ENCODE results near the gene SLC8B1.
A peak's percentile ranks its signal among the peaks of the same experiment; 100 is the strongest.

SLC8B1 gene

DNA sequence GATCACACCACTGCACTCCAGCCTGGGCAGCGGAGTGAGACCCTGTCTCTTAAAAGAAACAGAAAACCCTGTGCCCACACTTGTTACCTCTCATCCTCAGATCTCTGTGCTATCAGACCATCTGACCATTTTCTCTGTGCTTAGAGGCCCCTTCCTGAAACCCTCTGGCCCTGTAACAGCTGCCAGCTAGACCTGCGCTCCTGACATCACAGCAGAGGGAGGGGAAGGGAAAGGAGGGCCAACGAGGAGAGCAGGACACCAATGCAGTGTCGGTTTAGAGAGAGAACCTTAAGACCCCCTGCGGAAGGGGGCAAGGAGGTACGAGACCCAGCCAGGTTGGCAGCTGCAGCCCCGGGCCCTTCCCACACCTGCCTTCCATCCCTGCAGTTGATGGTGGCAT lies 42.4 kb downstream of the SLC8B1 start:
- no peak for DNase-seq

DNA sequence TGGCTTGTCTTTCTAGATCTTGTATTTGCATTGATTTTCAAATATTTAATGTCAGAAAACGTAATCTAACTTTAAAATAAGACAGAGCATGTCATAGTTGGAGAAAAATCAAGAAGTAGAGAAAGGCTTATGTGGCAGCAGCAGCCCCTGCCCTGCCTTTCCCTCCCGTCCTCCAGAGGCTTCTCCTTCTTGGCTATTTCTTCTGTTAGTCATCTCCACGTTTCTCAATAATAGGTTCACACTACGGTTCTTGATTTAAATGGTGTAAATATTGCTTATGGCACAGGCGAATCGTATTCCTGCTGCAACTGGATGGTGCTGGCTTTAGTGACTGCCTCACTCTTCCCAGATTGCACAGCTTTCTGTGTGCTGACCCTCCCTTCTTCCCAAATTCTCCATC lies 42.8 kb downstream of the SLC8B1 start:
- DNase-seq, result peak; percentile 46

DNA sequence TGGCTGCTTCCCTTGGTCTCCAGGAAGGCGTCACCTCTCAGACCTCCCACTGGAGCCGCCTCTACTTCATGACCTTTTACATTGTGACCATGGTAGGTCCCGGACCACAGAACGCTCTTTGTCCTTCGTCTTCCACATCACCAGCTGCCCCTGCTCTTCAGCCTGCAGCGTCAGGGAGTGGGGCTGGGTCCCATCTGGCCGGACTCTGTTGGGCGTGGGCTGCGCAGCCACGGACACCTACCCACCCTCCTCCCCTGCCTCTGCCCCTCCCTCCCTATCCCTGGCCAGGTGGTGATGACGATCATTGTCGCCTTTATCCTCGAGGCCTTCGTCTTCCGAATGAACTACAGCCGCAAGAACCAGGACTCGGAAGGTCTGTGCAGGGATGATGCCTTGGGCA lies 43.3 kb downstream of the SLC8B1 start:
- no peak for DNase-seq

DNA sequence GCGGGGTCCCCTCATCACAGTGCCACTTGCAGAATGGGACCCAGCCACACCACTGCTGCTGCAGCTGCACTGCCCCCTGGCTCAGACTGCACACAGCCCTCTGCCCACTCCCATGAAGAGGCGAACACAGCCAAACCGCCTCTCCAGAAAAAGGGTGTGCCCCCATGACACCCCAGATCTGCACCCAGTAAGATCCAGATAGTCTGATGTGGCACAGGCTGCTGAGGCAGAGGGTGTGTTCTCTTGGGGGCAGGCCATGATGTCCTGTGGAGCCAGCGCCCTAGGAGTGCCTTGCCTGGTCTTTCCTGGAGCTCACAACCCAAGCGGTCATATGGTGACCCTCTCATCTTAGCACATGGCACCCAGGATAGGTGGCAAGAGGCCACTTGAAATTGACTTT lies 44.4 kb downstream of the SLC8B1 start:
- no peak for DNase-seq

DNA sequence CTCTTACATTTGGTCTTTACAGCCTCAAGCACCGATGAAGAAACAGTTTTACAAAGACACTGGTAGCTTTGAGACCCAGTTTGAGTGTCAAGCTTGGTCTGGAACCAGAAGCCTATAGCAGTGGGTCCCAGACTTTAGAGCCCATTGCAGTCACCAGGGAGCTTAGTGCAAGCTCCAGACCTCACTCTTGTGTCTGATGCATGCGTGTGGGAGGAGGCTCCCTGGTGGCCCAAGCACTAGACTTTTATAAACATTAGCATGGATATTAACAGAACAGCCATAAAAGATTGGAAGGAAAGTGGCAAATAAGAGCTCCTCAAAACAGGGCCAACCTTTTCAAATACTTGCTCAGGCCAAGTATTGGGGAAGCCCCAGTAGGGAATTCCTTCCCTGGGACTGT lies 45.5 kb downstream of the SLC8B1 start:
- no peak for DNase-seq

DNA sequence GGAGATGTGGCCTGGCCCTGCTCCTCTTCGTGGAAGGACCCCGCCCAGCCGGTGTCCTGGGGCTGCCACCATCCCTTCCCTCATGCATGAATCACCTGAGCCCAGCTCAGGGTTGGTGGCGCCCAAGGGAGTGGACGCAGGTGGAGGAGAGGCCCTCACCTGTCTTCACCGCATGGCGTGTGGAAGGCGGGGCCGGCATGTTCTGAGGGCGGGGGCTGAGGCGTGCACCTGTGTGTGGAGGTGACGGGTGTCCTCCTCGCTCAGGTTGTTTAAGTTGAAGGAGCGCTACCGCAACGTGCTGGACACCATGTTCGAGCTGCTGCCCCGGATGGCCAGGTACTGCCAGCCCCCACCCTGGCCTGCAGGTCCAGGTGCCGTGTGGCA lies 47.0 kb downstream of the SLC8B1 start:
- no peak for DNase-seq

DNA sequence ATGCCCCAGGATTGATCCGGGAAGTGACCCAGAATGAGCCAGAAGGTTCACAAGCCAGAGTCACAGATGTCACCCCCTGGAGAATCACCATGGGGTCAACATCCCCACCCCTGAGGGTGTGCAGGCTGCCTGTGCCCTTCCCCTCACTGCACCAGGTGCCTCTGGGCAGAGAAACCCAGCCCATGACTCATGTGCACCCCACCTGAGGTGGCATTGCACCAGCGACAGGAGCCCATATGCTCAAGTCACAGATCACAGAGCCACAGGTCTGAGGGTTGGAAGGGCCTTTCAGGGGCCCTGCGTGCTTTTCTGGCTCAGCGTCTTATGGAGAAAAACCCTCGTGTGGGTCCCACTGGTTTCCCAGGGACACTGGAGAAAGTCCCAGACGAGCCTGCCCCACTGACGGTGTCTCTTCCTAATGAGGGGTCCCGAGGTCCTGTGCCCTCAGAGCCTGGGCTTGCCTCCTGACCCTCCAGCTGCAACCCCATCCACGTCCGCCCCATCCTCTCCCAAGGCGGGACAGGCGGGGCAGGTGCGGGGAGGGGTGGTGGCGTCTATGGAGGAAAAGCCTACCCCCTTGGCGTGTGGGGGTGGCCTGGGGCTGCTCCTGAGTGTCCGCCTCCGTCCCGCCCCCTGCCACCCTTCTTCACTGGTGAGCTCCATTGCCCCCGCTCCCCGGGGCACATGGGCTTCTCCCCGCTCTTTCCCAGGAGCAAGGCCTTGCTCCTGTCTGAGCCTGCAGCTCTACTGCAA lies 47.6 kb downstream of the SLC8B1 start:
- DNase-seq, result no peak

DNA sequence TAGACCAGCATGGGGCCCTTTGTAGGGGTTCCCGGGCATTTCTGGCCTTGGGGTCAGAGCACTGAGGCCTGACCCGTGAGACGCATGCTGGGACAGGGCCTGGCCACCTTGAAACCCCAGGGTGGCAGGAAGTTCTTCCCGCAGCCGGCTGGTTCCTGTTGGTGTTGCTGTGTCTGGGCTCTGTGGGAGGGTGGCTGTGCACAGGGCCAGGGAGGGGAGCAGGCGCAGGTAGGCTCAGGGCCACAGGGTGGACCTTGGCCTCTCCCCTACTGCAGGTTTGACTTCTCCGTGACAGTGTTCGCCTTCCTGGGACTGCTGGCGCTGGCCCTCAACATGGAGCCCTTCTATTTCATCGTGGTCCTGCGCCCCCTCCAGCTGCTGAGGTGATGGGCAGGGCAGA lies 48.2 kb downstream of the SLC8B1 start:
- DNase-seq, result no peak

DNA sequence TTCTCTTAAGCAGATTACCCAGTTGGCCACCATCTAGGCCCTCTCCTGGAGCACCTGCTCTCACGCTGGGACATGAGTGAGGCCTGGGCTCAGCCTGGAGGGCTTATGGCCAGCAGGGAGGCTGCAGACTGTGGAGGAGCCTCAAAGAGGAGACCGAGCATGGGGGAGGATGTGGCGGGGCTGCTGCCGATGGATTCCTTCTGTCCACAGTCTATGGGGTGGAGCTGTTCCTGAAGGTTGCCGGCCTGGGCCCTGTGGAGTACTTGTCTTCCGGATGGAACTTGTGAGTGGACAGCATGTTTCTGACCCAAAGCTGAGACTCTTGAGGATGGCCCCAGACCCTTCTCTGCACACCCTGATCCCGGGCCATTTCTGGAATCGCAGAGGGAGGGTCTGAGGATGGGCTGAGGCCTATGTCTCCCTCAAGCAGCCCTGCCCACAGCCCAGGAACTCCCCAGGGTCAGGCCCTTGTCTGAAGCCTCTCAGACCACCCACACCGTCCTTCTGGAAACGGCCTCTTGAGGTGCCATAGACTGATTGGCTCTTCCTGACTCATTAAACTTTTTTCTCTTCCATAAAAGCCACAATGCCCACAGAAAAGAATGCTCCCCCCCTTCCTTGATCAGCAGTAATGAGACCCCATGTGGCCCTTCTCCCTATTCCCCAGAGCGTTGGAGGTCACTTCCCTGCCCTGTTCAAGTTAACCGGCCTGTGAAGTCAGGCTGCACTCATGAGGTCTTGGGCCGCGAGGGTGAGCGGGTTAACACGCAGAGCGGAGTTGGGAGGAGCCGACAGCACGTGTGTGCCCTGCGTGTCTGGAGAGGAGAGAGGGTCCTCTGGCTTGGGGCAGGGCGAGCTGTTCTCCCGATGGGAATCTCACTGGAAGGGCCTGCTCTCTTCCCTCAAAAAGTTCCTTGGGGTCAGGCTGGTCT lies 49.0 kb downstream of the SLC8B1 start:
- no peak for DNase-seq

DNA sequence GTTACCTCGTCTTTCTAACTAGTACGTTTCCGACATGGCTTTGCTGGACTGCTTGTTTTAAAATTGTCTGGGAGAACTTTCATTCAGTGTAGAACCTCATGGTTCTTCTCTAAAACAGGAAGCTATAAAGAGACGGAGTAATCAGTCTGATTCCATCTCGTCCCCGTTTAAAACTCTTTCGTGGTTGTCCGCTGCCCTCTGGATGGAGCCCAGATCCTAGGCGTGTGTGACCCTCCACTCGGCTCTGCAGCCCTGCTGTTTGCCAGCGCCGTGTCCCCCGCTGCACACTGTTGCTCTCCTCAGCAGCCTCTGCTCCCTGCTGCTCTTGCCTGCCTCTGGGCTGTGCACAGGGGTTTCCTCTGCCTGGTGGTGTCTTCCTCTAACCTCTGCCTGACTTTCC lies 50.2 kb downstream of the SLC8B1 start:
- no peak for DNase-seq

DNA sequence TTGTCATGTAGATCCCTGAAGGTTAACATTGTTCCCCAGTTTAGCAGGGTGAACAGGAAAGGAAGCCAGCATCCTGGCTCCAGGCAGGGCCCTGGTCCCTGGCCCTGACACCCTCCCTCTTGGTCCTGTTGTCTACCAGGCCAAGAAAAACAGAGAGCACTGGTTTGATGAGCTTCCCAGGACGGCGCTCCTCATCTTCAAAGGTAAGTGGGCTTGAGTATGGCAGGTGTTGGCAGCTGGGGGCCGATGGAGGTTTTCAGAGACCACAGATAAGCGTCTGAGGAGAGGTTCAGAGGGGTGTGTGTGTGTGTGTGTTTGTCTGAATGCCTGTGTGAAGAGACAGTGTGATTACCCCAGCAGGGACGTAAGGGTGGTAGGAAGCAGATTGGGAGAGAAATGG lies 56.3 kb downstream of the SLC8B1 start:
- no peak for DNase-seq

DNA sequence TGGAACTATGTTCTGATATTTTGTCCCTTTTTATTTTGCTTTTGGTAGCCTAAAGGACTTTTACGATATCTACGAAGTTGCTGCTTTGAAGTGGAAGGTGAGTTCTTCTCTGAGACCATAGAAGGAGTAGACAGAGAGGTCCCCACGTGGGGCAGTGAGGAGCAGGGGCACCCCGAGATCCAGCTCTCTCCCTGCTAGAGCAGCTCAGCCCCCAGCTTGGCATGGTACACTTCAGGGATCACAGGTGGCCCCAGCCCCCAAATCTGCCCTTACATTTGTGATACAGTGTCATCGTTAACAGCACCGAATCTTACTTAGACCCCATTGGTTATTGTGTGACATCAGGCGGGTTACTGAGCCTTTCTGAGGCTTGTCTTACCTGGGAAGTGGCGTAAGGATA lies 56.8 kb downstream of the SLC8B1 start:
- DNase-seq, result no peak

DNA sequence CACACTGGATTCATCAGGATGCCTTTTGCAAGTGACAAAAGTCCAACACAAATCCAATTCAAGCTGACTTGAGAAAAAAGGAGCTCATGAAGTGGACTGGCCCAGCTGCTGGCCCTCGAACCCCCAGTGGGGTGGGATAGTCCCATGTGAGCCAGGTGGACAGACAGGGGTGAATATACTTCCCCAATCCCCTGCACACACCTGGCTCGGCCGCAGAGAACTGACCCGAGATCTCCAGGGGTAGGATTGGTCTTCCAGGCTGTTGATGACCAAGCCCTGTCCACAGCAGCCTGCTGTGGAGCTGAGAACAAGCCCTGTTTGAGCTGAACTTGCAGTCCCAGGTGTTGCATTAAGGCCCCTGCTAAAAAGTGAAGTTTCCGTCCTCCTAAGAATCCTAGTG lies 57.4 kb downstream of the SLC8B1 start:
- no peak for DNase-seq

DNA sequence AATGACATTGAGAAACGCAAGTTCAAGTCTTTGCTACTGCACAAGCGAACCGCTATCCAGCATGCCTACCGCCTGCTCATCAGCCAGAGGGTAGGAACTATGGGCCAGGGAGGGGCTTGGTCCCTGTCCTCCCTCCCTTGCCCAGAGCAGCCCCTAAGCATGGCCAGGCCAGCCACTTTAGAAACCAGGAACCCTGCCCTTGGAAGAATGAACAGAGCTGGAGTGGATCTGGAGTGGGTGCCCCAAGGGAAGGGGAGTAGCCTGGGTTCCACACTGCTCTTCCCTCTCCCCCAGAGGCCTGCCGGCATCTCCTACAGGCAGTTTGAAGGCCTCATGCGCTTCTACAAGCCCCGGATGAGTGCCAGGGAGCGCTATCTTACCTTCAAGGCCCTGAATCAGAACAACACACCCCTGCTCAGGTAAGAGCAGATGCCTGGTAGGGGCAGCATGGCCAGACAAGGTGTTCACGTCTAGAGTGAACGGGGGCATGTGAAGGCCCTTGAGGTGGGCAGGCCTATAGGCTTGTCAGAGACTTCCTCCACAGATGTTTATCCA lies 57.9 kb downstream of the SLC8B1 start:
- DNase-seq, result no peak

DNA sequence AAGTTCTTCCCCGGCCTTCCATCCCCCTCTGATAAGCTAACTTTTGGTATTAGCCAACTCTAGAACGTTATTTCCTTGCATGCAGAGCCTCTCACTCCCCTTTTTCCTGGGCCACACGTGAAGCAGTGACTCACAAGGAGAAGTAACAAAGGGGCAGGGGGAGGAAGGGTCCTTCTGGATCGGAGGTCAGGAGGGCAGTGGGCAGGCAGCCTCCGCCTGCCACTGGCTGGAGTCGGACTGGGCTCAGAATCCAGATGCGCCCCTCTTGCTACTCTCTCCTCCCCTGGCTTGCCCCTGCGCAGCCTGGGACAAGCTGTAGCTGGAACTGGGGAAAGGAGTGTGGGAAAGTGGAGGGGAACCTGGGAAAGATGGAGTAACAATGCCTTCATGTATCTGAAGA lies 58.6 kb downstream of the SLC8B1 start:
- no peak for DNase-seq

DNA sequence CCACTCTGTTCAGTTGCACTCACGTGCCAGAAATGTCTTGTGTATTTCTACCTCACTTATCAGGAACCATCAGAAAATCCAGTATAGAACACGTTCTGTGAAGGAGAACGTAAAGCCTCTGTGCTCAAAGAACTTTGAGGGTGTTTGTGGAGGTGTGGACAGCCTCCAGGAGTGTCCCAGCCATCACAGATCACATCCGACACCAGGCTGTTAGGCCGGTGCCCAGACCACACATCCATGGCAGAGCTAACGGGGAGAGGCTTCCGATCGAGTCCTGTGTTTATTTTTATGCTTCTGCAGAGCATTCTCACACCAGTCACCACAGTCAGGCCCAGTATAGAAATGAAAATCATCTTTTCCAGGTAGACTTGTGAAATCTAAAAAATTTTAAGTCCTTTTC lies 60.1 kb downstream of the SLC8B1 start:
- DNase-seq, result no peak

DNA sequence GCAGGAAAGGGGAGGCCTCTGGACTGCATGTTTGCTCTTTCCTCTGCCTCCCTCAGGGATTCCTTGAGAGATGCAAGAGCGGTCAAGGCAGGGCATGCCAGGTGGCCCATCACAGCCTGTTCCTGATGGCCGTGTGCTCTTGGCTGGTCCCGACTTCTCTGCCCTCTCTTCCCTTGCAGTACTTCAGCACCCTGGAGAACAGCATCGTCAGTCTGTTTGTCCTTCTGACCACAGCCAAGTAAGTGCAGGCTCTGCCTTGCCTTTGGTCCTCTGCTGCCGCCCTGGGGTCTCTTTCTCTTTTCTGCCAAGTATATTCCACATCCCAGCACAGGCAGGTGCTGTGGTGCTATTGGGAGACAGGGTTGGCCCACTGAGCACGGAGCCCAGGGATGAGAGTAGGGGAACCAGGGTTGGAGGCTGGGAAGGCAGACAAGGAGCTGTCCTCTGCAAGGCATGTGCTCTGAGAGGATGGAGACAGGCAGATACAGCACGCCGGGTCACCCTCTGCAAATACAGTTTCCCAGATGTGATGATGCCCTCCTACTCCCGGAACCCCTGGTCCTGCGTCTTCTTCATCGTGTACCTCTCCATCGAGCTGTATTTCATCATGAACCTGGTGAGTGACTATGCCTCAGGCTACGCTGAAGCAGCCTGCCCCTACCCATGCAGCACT lies 61.7 kb downstream of the SLC8B1 start:
- no peak for DNase-seq

DNA sequence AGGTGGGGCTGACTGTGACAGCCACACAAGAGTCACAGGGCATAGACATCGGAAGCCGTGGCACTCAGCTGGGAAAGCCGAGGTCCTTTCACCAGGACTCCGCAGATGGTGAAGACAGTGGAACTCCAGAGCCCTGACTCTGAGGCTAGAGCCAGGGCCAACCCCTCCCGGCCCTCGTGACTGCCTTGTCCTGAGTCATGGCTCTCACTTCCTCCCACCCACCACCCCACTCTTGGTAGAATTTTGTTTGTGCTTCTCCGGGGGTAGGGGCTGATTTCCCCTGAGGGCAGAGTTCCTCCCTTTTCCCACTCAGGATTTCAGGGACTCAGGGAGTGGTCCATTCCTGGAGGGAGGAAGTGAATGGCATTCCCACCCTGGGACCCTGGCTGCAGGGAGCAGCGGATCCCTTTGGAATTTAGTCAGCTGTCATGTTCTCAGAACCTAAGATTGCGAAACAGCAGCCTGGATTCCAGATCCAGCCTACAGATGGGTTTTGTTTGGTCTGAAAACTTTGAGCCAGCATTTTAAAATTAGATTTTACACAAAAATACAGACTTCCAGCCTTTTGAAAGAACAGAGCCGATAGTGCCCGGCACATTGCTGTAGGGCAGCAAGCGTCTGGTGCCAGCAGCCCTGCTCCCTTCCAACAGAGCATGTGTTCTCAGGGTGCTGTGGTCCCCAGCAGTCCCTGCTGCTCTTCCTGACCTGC lies 62.9 kb downstream of the SLC8B1 start:
- DNase-seq, result peak; percentile 79

DNA sequence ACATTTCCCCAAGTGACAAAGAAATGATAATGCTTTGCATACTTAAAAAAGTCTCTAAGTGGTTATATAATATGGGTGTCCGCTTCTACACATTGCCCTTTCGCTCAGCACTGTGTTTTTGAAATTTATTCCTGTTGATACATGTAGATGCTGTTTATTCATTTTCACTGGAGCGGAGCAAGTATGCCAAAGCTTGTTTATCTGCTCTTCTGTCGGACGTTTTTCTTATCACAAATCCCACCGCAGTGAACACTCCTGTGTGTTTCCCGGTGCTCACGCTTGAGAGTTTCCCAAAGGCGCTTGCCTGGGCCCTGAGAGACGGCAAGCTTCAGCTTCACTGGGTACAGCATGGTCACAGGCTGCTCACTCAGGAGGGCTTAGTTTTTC lies 63.5 kb downstream of the SLC8B1 start:
- no peak for DNase-seq

DNA sequence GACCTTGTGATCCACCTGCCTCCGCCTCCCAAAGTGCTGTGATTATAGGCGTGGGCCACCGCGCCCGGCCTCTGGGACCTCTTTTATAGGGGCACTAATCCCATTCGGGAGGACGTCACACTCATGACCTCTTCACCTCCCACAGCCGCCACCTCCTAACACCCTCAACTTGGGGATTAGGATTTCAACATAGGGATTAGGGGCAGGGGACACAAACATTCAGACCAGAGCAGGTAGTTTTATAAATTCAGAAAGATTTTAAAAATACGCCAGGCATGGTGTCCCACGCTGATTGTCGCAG lies 64.2 kb downstream of the SLC8B1 start:
- DNase-seq, result no peak

DNA sequence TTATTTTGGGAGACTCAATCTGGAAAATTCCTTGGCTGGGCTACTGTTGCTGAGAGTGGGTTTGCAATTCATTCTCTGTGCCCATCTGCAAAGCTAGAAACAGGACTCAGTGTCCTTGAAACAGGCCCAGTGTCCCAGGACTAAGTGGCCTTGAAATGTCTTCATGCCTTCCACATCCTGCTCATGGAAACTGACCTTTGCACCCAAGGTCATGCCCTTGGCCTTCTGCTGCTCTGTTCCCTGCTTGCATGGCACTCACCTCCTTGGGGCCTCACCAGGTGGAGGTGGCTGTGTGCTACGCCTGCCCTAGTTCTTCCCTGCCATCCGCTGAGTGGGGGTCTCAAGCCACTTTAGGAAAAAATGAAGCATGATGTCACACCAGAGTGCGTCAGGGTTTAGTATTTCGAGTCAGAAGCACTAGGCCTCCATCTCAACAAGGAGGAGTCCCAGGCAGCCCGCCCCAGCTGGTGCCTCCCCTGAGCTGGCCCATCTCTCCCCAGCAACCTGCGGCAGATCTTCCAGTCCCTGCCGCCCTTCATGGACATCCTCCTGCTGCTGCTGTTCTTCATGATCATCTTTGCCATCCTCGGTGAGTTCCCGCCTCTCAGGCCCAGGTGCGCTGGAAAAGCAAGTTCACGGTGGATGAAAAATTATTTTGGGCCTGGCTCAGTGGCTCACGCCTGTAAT lies 65.5 kb downstream of the SLC8B1 start:
- no peak for DNase-seq

DNA sequence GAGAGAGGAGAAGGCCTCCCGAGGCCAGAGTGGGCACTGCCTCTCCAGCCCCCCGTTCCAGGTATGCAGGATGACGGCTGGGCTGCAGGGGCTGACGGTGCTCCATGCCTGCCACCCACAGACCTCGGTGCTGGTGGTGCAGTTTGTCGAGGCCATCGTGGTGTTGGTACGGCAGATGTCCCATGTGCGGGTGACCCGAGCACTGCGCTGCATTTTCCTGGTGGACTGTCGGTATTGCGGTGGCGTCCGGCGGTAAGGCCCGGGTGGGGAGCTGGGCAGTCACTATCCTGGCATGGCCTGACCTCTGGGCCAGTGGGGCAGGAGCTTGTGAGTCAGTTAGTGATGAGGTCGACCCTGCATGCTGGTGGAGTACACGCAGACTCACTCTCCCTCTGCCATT lies 66.3 kb downstream of the SLC8B1 start:
- no peak for DNase-seq

DNA sequence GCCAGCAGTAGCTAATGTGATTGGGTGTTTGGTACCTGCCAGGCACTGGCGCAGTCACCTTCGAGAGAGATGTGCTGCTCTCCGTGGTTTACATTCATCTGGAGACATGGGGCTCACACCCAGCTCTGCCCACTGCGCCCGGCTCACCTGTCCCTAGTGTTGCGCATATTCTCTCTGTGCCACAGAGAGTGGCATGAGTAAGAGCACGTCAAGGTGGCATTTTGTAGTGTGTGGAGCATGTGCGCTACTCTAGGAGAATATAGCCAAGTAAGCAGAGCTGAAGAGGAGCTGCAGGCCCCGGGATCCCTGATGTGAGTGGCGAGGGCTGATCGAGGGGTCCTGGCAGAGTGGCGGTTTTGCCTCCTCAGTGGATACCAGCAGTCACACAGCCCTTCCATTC lies 66.8 kb downstream of the SLC8B1 start:
- no peak for DNase-seq

Measured in EL (cell line).